Neural cell (in vitro differentiated cells): ENCODE data around the gene CIITA. TPM values are rescaled to one million over a fixed set of nuclear protein-coding genes. Genes with fewer than 3 reads are reported as not detected.

ENCODE experiments used
- H2AFZ ChIP-seq: fragments of 200-600, 300-800 bp; sonication (generic), shearing (Covaris generic); 2 replicates; pipeline ENCODE4 v1.6.0; 2014; ENCODE audit warnings: low read depth, mild to moderate bottlenecking, antibody characterized with exemption, low read length, moderate library complexity
- H3F3A ChIP-seq: fragments of 200-600 bp; shearing (Covaris generic); 2 replicates; pipeline ENCODE4 v1.6.1; 2016; ENCODE audit warnings: mild to moderate bottlenecking, moderate library complexity, mixed read lengths, antibody characterized with exemption, low read length; ENCODE audit not compliant: insufficient read depth, poor library complexity, severe bottlenecking
- H3K27ac ChIP-seq: fragments of 200-600, 300-800 bp; sonication (generic), shearing (Covaris generic); 2 replicates; pipeline ENCODE4 v1.5.1; 2014; ENCODE audit warnings: mild to moderate bottlenecking, low read length, moderate library complexity
- H3K27me3 ChIP-seq: fragments of 300-800, 200-600 bp; sonication (generic), shearing (Covaris generic); 2 replicates; pipeline ENCODE4 v1.6.0; 2014; ENCODE audit warnings: mild to moderate bottlenecking, low read depth, low read length, moderate library complexity; ENCODE audit not compliant: insufficient read depth
- H3K36me3 ChIP-seq: fragments of 300-800, 200-600 bp; sonication (generic), shearing (Covaris generic); 2 replicates; pipeline ENCODE4 v1.5.1; 2014; ENCODE audit warnings: mild to moderate bottlenecking, antibody characterized with exemption, low read length, moderate library complexity; ENCODE audit not compliant: insufficient read depth
- H3K4me2 ChIP-seq: fragments of 300-800, 200-600 bp; sonication (generic), shearing (Covaris generic); 2 replicates; pipeline ENCODE4 v1.6.0; 2014; ENCODE audit warnings: mild to moderate bottlenecking, low read length
- H3K4me3 ChIP-seq: fragments of 300-800, 200-600 bp; sonication (generic), shearing (Covaris generic); 2 replicates; pipeline ENCODE4 v1.5.1; 2014; ENCODE audit warnings: mild to moderate bottlenecking, low read length, moderate library complexity
- H3K79me2 ChIP-seq: fragments of 200-600 bp; shearing (Covaris generic); replicated peaks from 2 replicates; pipeline ENCODE4 v1.6.0; 2014; ENCODE audit warnings: mild to moderate bottlenecking, low read length, moderate library complexity; ENCODE audit not compliant: insufficient read depth
- H3K9ac ChIP-seq: fragments of 300-800, 200-600 bp; sonication (generic), shearing (Covaris generic); 2 replicates; pipeline ENCODE4 v1.6.1; 2016; ENCODE audit warnings: mild to moderate bottlenecking, low read length, mixed read lengths
- H3K9me2 ChIP-seq: fragments of 200-600 bp; shearing (Covaris generic); 2 replicates; pipeline ENCODE4 v1.6.1; 2016; ENCODE audit warnings: mild to moderate bottlenecking, low read length, mixed read lengths; ENCODE audit not compliant: insufficient read depth
- H3K9me3 ChIP-seq: fragments of 200-600, 300-800 bp; sonication (generic), shearing (Covaris generic); 2 replicates; pipeline ENCODE4 v1.6.1; 2016; ENCODE audit warnings: mild to moderate bottlenecking, mixed run types, low read length, moderate library complexity, mixed read lengths
- H4K20me1 ChIP-seq: fragments of 200-600 bp; shearing (Covaris generic); 2 replicates; pipeline ENCODE4 v1.6.1; 2016; ENCODE audit warnings: mild to moderate bottlenecking, mixed run types; ENCODE audit not compliant: insufficient read depth
- CTCF ChIP-seq: fragments of 450-650 bp; IDR thresholded peaks from 2 replicates; pipeline ENCODE4 v1.5.1; 2014; ENCODE audit warnings: antibody characterized with exemption, mild to moderate bottlenecking, moderate library complexity; ENCODE audit not compliant: poor library complexity, severe bottlenecking
- EP300 ChIP-seq: fragments of 450-650 bp; conservative IDR thresholded peaks from 2 replicates; pipeline ENCODE4 v1.6.1; 2014; ENCODE audit warnings: antibody characterized with exemption, mild to moderate bottlenecking, moderate library complexity; ENCODE audit not compliant: poor library complexity, severe bottlenecking
- EZH2 ChIP-seq: fragments of 200-600, 300-800 bp; shearing (Covaris generic), sonication (generic); IDR thresholded peaks from 2 replicates; pipeline ENCODE4 v1.6.1; 2014; ENCODE audit warnings: antibody characterized with exemption, low read length, borderline replicate concordance, mild to moderate bottlenecking; ENCODE audit not compliant: insufficient read depth, poor library complexity, severe bottlenecking
- MXI1 ChIP-seq: fragments of 450-650 bp; conservative IDR thresholded peaks from 2 replicates; pipeline ENCODE4 v1.6.1; 2014; ENCODE audit warnings: antibody characterized with exemption, mild to moderate bottlenecking; ENCODE audit not compliant: poor library complexity, severe bottlenecking
- POLR2AphosphoS5 ChIP-seq: IDR thresholded peaks from 2 replicates; pipeline ENCODE4 v1.6.1; 2012
- RAD21 ChIP-seq: fragments of 450-650 bp; conservative IDR thresholded peaks from 2 replicates; pipeline ENCODE4 v1.6.1; 2014; ENCODE audit warnings: antibody characterized with exemption, mild to moderate bottlenecking, moderate library complexity
- REST ChIP-seq: IDR thresholded peaks from 2 replicates; pipeline ENCODE4 v1.6.1; 2012; ENCODE audit warnings: borderline replicate concordance
- SMC3 ChIP-seq: fragments of 450-650 bp; conservative IDR thresholded peaks from 2 replicates; pipeline ENCODE4 v1.6.1; 2014; ENCODE audit warnings: antibody characterized with exemption, mild to moderate bottlenecking, moderate library complexity; ENCODE audit not compliant: poor library complexity
- TAF1 ChIP-seq: IDR thresholded peaks from 2 replicates; pipeline ENCODE4 v1.6.1; 2012; ENCODE audit warnings: low read depth
- polyA plus RNA-seq: library from polyadenylated mRNA; depleted of rRNA; stranded (reverse); fragments of >200 nt; gene quantifications from 2 replicates; pipeline ENCODE4 v1.2.3, GENCODE V29; 2014

Gene CIITA
- polyA plus RNA-seq, 1 donor from 2014 or later, result not detected

GRCh38 chr16:10933865-10934264 is 56.9 kb downstream of the CIITA start:
- no peaks in the 10 kb centered on the region for H3F3A ChIP-seq
- H3K9me2 ChIP-seq, result no peaks in the 10 kb centered on the region
- H3K9ac ChIP-seq, result no peak overlapping the region
- H3K79me2 ChIP-seq, result no peaks in the 10 kb centered on the region
- no peaks in the 10 kb centered on the region for H4K20me1 ChIP-seq
- no peak overlapping the region for H3K4me3 ChIP-seq
- H3K36me3 ChIP-seq, result no peaks in the 10 kb centered on the region
- no peaks in the 10 kb centered on the region for H3K27me3 ChIP-seq
- H3K27ac ChIP-seq, result no peak overlapping the region
- no peaks in the 10 kb centered on the region for H3K9me3 ChIP-seq
- no peak for TF ChIP-seq REST
- no peak for TF ChIP-seq EZH2
- TF ChIP-seq SMC3, result no peak
- H2AFZ ChIP-seq, result no peak overlapping the region
- no peak overlapping the region for H3K4me2 ChIP-seq

DNA sequence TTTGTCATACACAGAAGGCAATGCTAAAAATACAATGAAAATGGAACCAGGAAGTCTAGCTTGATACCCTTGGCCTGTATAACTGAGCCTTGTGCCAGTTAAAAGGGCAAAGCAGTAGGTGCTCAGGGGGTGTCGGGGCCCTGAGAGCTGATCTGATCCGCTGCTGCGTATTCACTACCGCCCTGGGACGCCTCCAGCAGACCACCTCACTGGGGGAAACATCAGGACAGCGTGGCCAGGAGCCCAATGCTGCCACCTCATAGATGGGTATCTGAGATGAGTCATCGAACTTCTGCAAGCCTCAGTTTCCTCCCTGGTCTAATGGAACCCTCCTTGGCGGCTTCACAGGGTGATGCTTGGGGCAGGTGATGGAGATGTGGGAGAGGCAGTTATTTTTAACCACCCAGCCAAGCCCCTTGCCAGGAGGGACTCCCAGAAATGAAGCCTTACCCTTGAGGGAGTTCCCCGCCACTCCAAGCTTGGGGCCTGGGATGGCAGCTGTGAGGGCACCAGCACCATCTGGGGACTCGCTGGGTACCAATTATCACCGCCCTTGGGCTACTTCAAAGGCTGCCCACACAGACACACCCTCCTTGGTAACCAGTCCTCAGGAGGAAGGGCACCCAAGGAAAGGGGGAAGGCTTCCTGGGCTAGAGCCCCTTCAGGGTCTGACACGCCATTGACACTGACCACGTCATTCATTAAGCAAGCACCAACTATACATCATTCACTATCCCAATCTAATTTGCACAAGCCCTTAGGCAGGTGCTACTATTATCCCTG is 57.5 kb downstream of the CIITA start:
- no peaks in the 10 kb centered on the region for H3K79me2 ChIP-seq
- H3K9me2 ChIP-seq, result no peaks in the 10 kb centered on the region
- H4K20me1 ChIP-seq, result no peaks in the 10 kb centered on the region
- no peak overlapping the region for H3K27ac ChIP-seq
- no peak for TF ChIP-seq CTCF
- TF ChIP-seq TAF1, result no peak
- no peak for TF ChIP-seq MXI1
- TF ChIP-seq EZH2, result no peak
- no peak for TF ChIP-seq EP300
- TF ChIP-seq POLR2AphosphoS5, result no peak
- no peak for TF ChIP-seq REST
- TF ChIP-seq RAD21, result no peak
- no peak for TF ChIP-seq SMC3
- H3K9me3 ChIP-seq, result no peaks in the 10 kb centered on the region
- H3K4me2 ChIP-seq, result no peak overlapping the region
- no peak overlapping the region for H3K4me3 ChIP-seq
- H3K9ac ChIP-seq, result no peak overlapping the region
- no peaks in the 10 kb centered on the region for H3K27me3 ChIP-seq
- H3K36me3 ChIP-seq, result no peaks in the 10 kb centered on the region
- H3F3A ChIP-seq, result no peaks in the 10 kb centered on the region
- H2AFZ ChIP-seq, result no peak overlapping the region
